ENCODE measurements around the gene SMARCA5.
A peak's percentile ranks its signal among the peaks of the same experiment; 100 is the strongest.
"Not testable (repeated sequence)": the region's sequence is repeated elsewhere in the genome, so short reads cannot be mapped to it uniquely, and the experiment has no call there.

SMARCA5 gene

GRCh38 chr4:143515905-143516304 is 2.4 kb downstream of the SMARCA5 start:
- Mint-ChIP-seq H3K4me3 (peak overlapping the region; percentile 72 to 95), H3K4me1 (peaks cover 46% of the 10 kb centered on the region), H3K27me3 (no peaks in the 10 kb centered on the region), H3K9me3 (no peaks in the 10 kb centered on the region), H3K27ac (no peak overlapping the region)
- DNase-seq (no peak), ATAC-seq (no peak)

- no peak for DNase-seq
- H3K9me3 Mint-ChIP-seq, result no peaks in the 10 kb centered on the region
- no peak for ATAC-seq
- H3K4me3 Mint-ChIP-seq, result no peak overlapping the region
- H3K4me1 Mint-ChIP-seq, result peaks cover 50% of the 10 kb centered on the region
- H3K27me3 Mint-ChIP-seq, result no peaks in the 10 kb centered on the region
- H3K27ac Mint-ChIP-seq, result no peak overlapping the region
These were observed 4.3 kb downstream of the SMARCA5 start for GRCh38 chr4:143517764-143518163.

- Mint-ChIP-seq H3K4me1 (peaks cover 15% of the 10 kb centered on the region), H3K4me3 (no peak overlapping the region), H3K9me3 (no peaks in the 10 kb centered on the region), H3K27ac (no peak overlapping the region), H3K27me3 (no peaks in the 10 kb centered on the region)
- DNase-seq (no peak), ATAC-seq (no peak)
These were observed 10.7 kb downstream of the SMARCA5 start for GRCh38 chr4:143524211-143524610.

- ATAC-seq, H3K27ac Mint-ChIP-seq: not testable (repeated sequence)
These were observed 14.5 kb downstream of the SMARCA5 start for GRCh38 chr4:143528046-143528445.

GRCh38 chr4:143531380-143531779 is 17.9 kb downstream of the SMARCA5 start:
- no peak for DNase-seq
- peak; percentile 33 for ATAC-seq
- H3K27ac Mint-ChIP-seq, result no peak overlapping the region

More at GRCh38 chr4:143528046-143528445, 14.5 kb downstream of the SMARCA5 start:
- H3K27me3 Mint-ChIP-seq, DNase-seq, H3K4me1 Mint-ChIP-seq, H3K9me3 Mint-ChIP-seq, H3K4me3 Mint-ChIP-seq: not testable (repeated sequence)

GRCh38 chr4:143531788-143532491 is 18.4 kb downstream of the SMARCA5 start:
- H3K4me1 Mint-ChIP-seq, result no peaks in the 10 kb centered on the region
- H3K27ac Mint-ChIP-seq, result no peak overlapping the region
- ATAC-seq, result no peak
- no peaks in the 10 kb centered on the region for H3K27me3 Mint-ChIP-seq
- H3K9me3 Mint-ChIP-seq, result no peaks in the 10 kb centered on the region
- no peak overlapping the region for H3K4me3 Mint-ChIP-seq
- no peak for DNase-seq

More at GRCh38 chr4:143531380-143531779, 17.9 kb downstream of the SMARCA5 start:
- Mint-ChIP-seq H3K4me1 (no peaks in the 10 kb centered on the region), H3K27me3 (no peaks in the 10 kb centered on the region), H3K4me3 (no peak overlapping the region), H3K9me3 (no peaks in the 10 kb centered on the region)

GRCh38 chr4:143538979-143539669 is 25.6 kb downstream of the SMARCA5 start:
- Mint-ChIP-seq H3K4me3 (no peak overlapping the region), H3K4me1 (peaks cover 22% of the 10 kb centered on the region), H3K27me3 (no peaks in the 10 kb centered on the region), H3K9me3 (peaks cover 0 to 5% of the 10 kb centered on the region in 2 donors), H3K27ac (no peak overlapping the region)
- peak; percentile 71 for ATAC-seq
- DNase-seq, result peak in 1 of 2 donors; percentile 26

GRCh38 chr4:143539670-143540023 is 26.1 kb downstream of the SMARCA5 start:
- no peak for DNase-seq
- ATAC-seq, result no peak
- no peaks in the 10 kb centered on the region for H3K27me3 Mint-ChIP-seq
- H3K4me3 Mint-ChIP-seq, result no peak overlapping the region
- peaks cover 22% of the 10 kb centered on the region for H3K4me1 Mint-ChIP-seq
- no peak overlapping the region for H3K27ac Mint-ChIP-seq
- H3K9me3 Mint-ChIP-seq, result peaks cover 0 to 5% of the 10 kb centered on the region in 2 donors

GRCh38 chr4:143549928-143550327 is 36.4 kb downstream of the SMARCA5 start:
- DNase-seq, result no peak
- H3K4me1 Mint-ChIP-seq, result peaks cover 6% of the 10 kb centered on the region
- H3K27ac Mint-ChIP-seq, result no peak overlapping the region
- no peak for ATAC-seq
- H3K27me3 Mint-ChIP-seq, result no peaks in the 10 kb centered on the region
- H3K9me3 Mint-ChIP-seq, result no peaks in the 10 kb centered on the region
- no peak overlapping the region for H3K4me3 Mint-ChIP-seq

- Mint-ChIP-seq H3K9me3 (no peaks in the 10 kb centered on the region), H3K27me3 (no peaks in the 10 kb centered on the region), H3K4me3 (no peak overlapping the region), H3K27ac (peak overlapping the region; percentile 81 to 96), H3K4me1 (peaks cover 27% of the 10 kb centered on the region)
- ATAC-seq (peak; percentile 41), DNase-seq (peak in 1 of 2 donors; percentile 52)
These were observed 41.5 kb downstream of the SMARCA5 start for GRCh38 chr4:143554728-143555597.

- H3K27ac Mint-ChIP-seq, result no peak overlapping the region
- H3K4me1 Mint-ChIP-seq, result peaks cover 34% of the 10 kb centered on the region
- no peak overlapping the region for H3K4me3 Mint-ChIP-seq
- no peaks in the 10 kb centered on the region for H3K27me3 Mint-ChIP-seq
- no peak for DNase-seq
- ATAC-seq, result no peak
- no peaks in the 10 kb centered on the region for H3K9me3 Mint-ChIP-seq
These were observed 42.2 kb downstream of the SMARCA5 start for GRCh38 chr4:143555676-143556075.

- ATAC-seq (no peak), DNase-seq (no peak)
- Mint-ChIP-seq H3K27me3 (no peaks in the 10 kb centered on the region), H3K4me1 (peaks cover 34% of the 10 kb centered on the region), H3K27ac (no peak overlapping the region), H3K4me3 (no peak overlapping the region), H3K9me3 (no peaks in the 10 kb centered on the region)
These were observed 44.8 kb downstream of the SMARCA5 start for GRCh38 chr4:143558286-143558685.

GRCh38 chr4:143558823-143559756 is 45.6 kb downstream of the SMARCA5 start:
- ATAC-seq (peak; percentile 85), DNase-seq (peak; percentile 60 to 78)
- Mint-ChIP-seq H3K27me3 (no peaks in the 10 kb centered on the region), H3K27ac (peak overlapping the region; percentile 89 to 98), H3K4me3 (peak overlapping the region; percentile 96), H3K4me1 (peaks cover 34% of the 10 kb centered on the region), H3K9me3 (no peaks in the 10 kb centered on the region)

GRCh38 chr4:143559757-143560147 is 46.2 kb downstream of the SMARCA5 start:
- no peaks in the 10 kb centered on the region for H3K27me3 Mint-ChIP-seq
- H3K27ac Mint-ChIP-seq, result peak overlapping the region; percentile 89 to 98
- H3K4me3 Mint-ChIP-seq, result peak overlapping the region; percentile 96
- H3K9me3 Mint-ChIP-seq, result no peaks in the 10 kb centered on the region
- ATAC-seq (peak; percentile 54), DNase-seq (peak in 1 of 2 donors; percentile 56)
- peaks cover 29% of the 10 kb centered on the region for H3K4me1 Mint-ChIP-seq

GRCh38 chr4:143564472-143564871 is 51.0 kb downstream of the SMARCA5 start:
- ATAC-seq (peak; percentile 52), DNase-seq (no peak)
- H3K9me3 Mint-ChIP-seq, result peaks cover 0 to 4% of the 10 kb centered on the region in 2 donors
- no peaks in the 10 kb centered on the region for H3K27me3 Mint-ChIP-seq
- H3K4me1 Mint-ChIP-seq, result peaks cover 11% of the 10 kb centered on the region
- H3K4me3 Mint-ChIP-seq, result no peak overlapping the region
- H3K27ac Mint-ChIP-seq, result no peak overlapping the region

Measured in stimulated activated naive CD8-positive, alpha-beta T cell treated with anti-CD3 and anti-CD28 coated beads, Interleukin-15, amount 100 ng/mL, for 72 hours (primary cell).